GM21737 (cell line): ENCODE measurements around the gene NGFR.
"Not testable (repeated sequence)": the region's sequence is repeated elsewhere in the genome, so short reads cannot be mapped to it uniquely, and the experiment has no call there.

Experiments used
- ATAC-seq: cut with Tn5 transposase; IDR thresholded peaks from one replicate; pipeline ENCODE4 v1.9.1; 2021; ENCODE audit warnings: mild to moderate bottlenecking, moderate library complexity; ENCODE audit not compliant: unreplicated experiment

NGFR gene

DNA sequence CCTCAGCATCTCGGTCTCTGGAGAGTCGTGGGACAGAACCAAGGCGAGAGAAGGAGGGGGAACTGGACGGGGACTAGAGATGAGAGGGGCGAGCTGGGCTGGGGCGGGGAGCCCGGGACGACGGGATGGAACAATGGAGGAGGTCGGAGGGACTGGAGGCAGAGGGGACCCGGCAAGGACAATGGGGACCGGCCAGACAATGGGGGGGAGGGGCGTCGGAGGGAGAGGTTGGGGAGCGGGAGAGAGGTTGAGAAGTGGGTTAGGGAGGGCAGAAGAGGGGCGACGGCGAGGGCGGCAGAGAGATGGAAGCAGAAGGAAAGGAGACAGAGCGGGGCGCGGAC, 719 bp downstream of the NGFR start:
- no peak for ATAC-seq

DNA sequence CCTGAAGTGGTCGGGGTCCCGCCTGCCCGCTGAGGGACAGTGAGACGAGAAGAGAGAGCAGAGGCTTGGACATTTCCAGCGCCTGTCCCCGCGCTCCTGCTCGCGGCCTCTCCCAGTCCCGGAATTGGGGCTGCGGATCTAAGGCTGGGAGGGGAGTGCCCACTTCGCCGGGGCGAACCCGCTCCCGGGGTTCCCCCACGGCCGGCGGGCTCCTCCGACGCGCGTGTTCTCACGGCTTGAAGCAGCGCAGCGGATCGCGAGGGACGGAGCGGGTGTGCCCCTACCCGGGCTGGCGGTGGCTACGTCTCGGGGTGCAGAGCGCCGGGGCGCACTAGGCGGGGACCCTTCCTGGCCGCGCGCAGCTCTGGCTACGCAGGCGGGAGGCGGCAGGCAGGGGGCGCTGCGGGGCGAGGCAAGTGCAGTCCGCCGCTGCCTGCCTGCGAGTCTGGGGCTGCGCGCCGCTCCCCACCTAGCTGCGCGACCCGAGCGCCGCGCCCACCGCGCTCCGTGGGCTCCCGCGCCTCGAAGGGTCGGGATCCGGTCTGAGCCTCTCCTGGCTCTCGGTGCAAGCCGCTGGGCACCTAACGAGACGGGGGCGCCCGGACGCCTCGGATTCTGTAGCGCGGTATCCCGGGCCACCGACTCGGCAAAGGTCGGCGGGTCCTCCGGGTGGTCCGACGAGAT, 1.2 kb downstream of the NGFR start:
- no peak for ATAC-seq

DNA sequence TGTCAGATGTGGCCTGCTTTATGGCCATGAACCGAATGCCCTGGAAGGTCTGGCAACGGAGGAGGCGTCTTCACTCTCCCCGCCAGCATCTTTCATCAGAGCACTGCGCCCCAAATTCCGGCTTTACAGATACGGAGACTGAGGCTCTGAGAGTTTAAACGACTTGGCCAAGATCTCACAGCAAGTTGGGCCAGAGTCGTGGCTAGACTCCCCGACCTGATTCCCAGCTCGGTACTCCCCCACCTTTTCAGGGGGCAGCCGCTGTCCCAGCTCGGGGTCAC, 1.7 kb downstream of the NGFR start:
- no peak for ATAC-seq

DNA sequence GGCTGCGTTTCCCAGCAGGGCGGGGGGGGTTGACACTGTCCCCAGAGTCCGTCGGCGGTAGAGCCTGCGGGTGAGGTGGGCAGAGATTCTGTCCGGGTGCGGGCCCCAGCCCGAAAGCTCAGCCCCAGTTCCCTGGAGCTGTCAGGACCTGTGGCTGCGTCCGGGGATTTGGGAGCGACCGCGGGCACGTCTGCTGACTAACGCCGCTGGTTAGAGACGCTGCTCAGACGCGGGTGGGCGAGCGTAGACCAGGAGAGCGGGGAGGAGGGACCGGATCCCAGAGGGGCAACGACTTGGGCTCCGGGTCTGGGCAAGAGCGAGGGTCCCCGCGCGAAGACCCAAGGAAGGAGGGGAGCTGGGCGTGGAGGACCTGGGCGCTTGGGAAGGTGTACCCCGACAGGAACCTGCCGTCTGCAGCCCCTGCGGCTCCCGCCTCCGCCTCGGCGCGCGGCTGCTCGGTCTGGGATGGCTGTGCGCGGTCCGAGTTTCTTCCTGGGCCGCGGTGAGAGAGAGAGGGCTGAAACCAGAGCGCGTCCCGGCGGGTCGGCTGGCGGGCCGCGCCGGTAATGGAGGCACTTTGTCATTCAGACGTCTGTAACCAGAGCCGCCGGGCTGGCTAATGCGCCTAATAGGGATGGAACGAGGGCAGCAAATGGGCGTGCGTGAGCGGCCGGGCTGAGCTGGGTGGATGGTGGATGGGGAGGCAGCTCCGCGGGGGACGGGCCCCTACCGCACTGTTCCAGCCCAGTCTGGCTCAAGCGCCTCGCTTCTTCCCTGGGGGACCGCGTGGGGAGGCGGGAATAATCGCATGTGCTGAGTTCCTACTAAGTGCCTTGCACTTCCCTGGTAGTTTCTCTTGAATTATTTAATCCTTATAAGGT, 2.3 kb downstream of the NGFR start:
- ATAC-seq: no peak

DNA sequence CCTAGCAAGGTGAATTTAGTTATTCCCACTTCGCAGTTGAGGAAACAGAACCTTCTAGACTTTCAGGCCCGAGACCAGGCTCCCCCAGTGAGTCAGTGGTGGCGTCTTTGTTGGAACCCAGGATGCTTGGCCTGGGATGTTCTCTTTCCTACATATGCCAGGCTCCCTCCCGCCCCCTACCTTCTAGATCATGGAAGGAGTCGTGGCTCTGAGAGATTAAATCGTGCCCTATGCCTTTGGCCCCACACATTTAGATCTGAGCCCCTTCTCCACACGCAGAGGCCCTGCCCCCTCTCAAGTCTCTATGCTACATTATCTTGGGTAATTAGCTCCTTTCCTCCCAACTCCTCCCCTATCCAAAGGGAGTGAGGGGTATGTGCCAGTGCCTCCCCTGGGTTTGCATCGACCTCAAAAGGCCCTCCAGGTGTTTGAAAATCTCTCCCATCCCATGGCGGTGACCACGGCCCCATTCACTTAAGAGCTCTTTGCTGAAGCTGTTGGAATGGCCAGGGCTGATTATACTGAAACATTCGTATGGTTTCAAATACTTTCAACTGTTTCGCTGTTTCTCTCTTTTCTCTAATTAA, 3.0 kb downstream of the NGFR start:
- ATAC-seq: no peak

DNA sequence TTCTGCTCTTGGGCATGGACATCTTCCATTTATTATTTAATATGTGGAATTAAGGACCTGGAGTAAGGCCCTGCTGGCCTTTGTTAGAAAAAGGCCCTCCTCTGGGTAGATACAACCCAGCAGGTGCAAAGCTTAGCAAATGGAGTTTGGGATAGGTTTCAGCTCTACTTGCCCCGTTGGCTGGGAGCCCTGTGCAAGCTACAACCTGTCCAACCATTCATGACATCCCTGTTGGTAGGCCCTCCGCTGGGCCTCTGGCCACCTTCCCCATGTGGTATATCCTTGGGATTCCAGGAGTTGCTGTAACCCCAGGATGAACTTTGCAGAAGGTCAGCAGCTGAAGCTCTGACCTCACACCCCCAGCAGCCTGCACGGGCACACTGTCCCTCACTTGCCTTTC, 6.4 kb downstream of the NGFR start:
- ATAC-seq: no peak

DNA sequence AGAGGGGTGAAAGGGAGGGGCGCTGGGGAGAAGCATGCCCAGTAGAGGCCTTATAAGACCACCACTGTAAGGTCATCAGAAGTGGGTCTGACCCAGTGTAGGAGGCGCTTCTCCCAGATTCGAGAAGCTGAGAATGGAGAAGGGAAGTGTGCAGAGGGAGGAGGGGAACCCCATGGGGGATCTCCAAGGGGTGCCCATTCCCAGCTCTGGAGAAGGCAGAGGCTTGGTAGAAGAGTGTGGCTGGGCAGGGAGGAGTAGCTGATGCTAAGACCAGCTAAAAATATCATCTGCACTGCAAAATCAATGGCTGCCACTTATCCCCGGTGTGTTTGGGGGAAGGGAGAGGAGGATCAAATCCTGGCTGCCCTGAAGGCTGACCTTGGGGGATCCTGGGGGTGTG, 7.2 kb downstream of the NGFR start:
- no peak for ATAC-seq

DNA sequence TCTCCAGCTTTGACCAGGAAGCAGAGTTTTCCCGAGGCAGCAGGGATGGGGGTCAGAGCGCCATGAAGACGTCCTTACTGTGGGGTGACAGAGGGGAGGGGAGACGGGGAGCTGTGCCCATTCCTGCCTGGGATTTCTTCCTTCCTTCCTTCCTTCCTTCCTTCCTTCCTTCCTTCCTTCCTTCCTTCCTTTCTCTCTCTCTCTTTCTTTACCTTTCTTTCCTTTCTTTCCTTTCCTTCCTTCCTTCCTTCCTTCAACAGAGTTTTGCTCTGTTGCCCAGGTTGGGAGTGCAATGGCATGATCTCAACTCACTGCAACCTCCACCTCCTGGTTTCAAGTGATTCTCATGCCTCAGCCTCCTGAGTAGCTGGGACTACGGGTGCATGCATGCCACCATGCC, 7.6 kb downstream of the NGFR start:
- not testable (repeated sequence) for ATAC-seq

DNA sequence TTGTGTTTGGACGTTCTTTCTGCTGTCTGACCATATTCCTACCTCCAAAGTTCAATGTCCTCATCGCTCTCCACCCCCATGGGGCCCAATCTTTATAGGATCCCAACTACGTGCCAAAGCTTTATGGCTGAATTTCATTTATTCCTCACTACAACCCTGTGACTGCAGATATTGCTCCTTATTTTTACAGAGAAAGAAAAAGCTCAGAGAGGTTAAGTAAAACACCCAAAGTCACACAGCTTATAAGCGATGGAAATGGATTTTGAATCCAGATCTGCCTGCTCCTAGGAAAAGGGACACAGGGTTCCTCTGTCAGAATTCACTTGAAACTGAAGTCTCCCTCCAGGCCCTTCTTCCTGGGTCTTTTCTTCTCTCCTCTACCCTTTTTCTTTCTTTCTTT, 9.3 kb downstream of the NGFR start:
- no peak for ATAC-seq

DNA sequence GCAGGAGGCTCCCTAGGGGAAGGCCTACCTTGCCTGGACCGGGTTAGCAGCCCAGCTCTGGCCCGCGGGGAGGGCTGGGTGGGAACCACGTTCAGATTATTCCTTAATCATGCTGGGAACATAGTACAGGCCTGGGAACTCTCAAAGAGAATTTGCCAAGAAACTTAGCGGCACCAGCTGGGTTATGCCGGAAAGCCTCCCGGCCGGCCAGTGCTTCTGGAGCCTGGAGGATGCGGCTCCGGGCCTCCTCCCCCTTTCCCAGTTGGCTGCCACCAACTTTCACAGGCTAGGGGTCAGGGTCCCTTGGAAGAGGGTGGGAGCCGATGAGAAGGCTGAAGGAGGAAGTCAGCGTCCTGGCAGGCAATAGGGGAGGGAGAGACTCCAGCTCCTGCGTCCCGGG, 10.8 kb downstream of the NGFR start:
- ATAC-seq: no peak

DNA sequence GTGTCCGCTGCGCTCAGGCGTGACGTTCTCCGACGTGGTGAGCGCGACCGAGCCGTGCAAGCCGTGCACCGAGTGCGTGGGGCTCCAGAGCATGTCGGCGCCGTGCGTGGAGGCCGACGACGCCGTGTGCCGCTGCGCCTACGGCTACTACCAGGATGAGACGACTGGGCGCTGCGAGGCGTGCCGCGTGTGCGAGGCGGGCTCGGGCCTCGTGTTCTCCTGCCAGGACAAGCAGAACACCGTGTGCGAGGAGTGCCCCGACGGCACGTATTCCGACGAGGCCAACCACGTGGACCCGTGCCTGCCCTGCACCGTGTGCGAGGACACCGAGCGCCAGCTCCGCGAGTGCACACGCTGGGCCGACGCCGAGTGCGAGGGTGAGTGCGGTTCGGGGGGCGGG, 11.2 kb downstream of the NGFR start:
- ATAC-seq: no peak

DNA sequence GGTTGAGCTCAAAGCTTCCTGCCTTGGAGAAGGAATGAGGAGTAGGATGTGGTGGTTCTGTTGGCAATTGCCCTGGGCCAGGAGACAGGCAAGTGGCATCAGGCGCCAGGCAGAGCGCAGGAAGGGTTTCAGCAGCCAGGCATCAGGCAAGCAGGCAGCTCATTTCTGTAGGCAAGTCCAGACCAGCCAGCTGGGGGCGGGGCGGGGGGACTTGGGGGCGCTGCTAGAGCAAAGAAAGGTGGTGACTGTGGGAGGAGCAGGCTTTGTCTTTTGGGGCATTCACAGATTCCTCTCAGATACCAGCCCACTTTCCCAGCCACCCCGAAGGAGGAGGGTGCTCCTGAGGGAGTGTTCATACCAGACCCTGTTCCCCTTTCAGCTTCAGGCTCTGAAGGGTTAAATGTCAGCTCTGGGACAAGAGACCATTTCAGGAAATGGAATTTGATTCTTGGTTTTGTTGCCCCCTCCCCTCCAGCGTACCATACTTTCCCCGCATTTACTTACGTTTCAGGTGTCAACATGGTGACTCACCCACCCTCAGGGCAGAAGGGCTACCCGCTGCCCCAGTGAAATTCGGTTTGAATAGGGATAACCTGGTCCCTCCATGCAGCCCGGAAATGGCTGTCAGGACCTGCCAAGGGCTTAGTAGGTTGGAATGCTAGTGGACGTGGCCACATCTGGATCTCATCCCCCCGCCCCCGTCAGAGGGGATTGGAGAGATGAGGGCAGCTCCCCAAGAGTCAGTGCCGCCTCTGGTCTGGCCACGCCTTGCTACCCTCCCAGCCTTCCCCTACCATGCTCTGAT, 13.2 kb downstream of the NGFR start:
- no peak for ATAC-seq

DNA sequence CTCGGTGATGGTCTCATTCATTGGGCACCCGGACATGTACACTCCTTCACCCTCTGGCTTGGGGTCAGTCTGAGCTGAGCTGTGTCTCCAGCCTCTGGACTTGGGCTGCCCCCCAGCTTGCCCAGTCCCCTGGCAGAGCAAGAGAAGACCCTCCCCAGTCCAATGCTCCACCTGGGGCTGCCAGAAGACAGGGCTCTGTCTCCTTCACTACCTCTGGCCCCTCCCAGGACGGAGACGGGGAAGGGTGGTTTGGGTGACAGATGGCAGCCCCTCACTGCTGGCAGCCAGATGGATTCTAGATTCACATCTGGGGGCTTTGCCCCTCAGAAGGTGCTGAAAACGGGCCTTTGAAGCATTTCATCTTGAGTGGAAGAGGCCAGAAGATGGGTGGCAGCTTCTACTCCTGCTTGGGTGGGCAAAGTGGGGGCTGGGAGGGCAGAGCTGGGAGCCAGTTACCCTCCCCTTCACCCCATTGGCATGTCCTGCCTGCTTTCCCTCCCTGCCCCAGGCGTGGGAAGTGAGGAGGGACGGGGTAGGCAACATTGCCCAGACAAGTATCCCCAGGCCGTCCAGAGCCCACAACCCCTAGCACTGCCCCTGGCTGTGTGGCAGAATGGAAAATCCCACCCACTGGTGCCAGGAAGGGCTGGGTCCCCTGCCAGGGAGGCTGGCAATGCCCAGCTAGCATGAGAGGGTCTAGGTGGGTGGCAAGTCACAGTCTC, 13.9 kb downstream of the NGFR start:
- ATAC-seq: no peak

DNA sequence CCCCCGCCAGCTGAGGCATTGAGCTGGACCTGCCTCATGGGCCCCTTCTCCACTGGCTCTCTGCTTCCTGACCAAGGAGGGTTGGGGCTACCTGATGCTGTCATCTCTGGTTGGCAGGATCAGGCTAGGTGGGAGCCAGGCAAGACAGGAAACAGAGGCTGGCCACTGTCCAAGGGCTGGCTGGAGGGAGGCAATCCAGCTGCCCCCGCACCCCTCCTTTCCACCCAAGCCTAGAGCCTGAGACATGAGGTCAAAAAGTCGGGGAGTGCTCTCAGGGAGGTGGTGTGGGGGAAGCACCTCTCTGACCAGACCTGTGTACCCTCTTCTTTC, 14.5 kb downstream of the NGFR start:
- ATAC-seq: no peak

DNA sequence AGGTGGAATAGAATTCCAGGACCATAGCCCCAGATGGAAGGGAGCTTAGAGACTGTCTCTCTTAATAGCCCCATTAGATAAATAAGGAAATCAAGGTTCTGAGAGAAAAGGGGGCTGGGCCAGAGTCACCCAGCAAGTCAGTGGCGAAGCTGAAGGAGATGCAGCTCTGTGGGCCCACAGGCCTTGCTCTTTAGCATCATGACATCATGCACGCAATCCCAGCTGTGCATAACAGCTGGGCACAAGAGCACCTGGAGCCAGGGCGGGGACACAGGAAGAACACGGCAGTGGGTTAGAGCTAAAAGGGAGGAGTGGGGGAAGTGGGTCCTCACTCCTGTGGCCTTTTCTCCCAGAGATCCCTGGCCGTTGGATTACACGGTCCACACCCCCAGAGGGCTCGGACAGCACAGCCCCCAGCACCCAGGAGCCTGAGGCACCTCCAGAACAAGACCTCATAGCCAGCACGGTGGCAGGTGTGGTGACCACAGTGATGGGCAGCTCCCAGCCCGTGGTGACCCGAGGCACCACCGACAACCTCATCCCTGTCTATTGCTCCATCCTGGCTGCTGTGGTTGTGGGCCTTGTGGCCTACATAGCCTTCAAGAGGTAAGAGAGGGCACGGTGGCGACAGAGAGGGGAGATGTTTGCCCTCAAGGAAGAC, 15.1 kb downstream of the NGFR start:
- no peak for ATAC-seq

DNA sequence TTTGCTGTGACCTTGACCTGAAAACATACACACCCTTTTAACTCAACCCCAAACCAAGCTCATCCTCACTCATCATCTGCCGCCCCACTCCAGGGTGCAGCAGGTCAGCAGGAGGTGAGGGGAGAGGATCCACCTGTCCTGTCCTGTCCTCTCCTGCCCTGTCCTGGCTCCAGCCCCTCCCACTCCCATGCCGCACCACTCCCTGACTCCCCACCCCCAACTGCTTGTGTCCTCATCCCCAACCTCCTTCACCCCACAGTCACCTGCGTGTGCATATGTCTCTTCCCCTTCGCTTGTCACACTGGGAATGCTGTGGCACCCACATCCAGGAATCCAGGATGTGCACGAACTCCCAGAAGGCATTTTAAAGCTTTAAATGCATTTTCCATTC, 15.6 kb downstream of the NGFR start:
- ATAC-seq: no peak

DNA sequence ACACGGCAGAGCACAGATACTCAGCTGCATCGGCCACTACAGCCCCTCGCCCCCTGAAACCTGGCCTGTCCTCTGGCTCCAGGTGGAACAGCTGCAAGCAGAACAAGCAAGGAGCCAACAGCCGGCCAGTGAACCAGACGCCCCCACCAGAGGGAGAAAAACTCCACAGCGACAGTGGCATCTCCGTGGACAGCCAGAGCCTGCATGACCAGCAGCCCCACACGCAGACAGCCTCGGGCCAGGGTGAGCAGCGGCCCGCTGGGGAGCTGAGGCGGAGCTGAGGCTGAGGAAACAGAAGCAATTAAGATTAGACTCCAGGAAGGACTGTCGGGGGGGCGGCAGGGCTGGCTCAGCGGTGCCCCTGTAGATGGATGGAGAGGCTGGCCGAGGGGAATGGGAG, 16.7 kb downstream of the NGFR start:
- no peak for ATAC-seq

DNA sequence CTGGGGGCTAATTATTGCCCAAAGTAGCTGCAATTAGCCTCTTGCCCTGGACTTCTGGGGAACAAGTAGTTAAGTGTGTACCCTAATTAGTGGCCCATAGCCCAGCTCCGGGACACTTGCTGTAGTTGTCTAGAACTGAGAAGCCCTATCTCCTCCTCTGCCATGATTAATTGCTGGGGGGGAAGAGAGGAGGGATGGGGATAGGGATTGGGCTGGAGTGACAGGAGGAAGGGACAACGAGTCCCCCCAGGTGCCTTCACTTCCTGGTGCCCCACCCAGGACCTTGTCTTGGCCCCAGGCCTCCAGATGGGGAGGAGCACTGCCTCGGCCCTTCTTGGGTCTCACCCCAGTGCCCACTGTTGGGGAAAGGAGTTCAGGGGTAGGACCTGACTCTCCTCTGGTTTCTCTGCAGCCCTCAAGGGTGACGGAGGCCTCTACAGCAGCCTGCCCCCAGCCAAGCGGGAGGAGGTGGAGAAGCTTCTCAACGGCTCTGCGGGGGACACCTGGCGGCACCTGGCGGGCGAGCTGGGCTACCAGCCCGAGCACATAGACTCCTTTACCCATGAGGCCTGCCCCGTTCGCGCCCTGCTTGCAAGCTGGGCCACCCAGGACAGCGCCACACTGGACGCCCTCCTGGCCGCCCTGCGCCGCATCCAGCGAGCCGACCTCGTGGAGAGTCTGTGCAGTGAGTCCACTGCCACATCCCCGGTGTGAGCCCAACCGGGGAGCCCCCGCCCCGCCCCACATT, 17.4 kb downstream of the NGFR start:
- ATAC-seq: no peak

DNA sequence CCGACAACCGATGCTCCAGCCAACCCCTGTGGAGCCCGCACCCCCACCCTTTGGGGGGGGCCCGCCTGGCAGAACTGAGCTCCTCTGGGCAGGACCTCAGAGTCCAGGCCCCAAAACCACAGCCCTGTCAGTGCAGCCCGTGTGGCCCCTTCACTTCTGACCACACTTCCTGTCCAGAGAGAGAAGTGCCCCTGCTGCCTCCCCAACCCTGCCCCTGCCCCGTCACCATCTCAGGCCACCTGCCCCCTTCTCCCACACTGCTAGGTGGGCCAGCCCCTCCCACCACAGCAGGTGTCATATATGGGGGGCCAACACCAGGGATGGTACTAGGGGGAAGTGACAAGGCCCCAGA, 17.9 kb downstream of the NGFR start:
- ATAC-seq: no peak

DNA sequence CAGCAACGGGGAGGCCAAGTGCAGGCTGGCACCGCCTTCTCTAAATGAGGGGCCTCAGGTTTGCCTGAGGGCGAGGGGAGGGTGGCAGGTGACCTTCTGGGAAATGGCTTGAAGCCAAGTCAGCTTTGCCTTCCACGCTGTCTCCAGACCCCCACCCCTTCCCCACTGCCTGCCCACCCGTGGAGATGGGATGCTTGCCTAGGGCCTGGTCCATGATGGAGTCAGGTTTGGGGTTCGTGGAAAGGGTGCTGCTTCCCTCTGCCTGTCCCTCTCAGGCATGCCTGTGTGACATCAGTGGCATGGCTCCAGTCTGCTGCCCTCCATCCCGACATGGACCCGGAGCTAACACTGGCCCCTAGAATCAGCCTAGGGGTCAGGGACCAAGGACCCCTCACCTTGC, 18.5 kb downstream of the NGFR start:
- no peak for ATAC-seq
